AG10803 (cell line): Measurements from ENCODE around the gene LRP5.

ENCODE experiments used
- DNase-seq: peaks from one replicate; pipeline ENCODE4 v3.0.0; 2010; ENCODE audit warnings: low read depth
- H3K4me3 ChIP-seq: 2 replicates; pipeline ENCODE4 v1.5.1; 2011; ENCODE audit warnings: mild to moderate bottlenecking, low read length, control low read depth
- TF ChIP-seq, protein P1 (sequence below): conservative IDR thresholded peaks from 2 replicates; pipeline ENCODE4 v1.5.1; 2011; ENCODE audit warnings: mild to moderate bottlenecking, low read length, control low read depth, inconsistent platforms

Gene LRP5

DNA sequence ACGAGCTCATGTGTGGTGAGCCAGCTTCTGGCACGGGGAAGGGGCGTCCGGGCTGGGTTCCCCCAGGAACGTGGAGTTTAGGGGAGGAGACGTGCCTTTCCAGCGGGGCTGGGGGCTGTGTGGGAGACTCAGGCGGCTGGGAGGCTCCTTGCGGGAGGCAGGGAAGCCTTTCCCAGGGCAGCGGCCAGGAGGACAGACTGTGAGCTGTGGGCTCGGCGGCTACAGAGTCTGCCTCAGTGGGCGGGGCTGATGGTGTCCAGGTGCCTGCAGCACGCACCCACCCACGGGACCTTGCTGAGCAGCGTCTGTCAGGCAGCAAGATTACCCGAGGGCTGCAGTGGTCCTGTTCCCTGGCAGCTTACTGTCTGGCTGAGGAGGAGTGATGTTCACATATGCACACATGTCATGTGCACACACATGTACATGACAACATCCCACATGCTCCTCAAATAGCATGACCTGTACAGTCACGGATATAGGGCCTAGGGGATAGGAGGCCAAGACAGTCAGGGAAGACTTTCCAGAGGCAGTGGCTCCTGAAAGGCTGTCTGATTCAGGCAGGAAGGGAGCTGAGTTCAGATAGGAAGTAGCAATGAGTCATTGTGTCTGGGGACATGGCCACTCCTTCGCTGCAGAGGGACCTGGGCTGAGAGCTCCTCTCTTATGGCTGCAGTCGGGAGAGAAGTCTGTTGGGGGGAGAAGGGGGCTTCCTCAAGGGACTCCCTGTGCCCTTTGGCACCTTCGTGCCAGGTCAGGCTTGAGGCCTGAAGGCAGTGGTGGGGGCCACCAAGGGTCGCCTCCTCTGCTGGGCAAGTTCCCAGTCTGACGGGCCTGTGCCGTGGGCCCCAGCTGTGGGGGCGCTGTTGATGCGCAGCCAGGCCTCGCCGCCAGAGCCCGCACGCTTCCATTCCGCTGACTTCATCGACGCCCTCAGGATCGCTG lies 124.9 kb downstream of the LRP5 start:
- DNase-seq: peak; percentile 55
- H3K4me3 ChIP-seq: no peak overlapping the region
- TF ChIP-seq, protein P1, sequence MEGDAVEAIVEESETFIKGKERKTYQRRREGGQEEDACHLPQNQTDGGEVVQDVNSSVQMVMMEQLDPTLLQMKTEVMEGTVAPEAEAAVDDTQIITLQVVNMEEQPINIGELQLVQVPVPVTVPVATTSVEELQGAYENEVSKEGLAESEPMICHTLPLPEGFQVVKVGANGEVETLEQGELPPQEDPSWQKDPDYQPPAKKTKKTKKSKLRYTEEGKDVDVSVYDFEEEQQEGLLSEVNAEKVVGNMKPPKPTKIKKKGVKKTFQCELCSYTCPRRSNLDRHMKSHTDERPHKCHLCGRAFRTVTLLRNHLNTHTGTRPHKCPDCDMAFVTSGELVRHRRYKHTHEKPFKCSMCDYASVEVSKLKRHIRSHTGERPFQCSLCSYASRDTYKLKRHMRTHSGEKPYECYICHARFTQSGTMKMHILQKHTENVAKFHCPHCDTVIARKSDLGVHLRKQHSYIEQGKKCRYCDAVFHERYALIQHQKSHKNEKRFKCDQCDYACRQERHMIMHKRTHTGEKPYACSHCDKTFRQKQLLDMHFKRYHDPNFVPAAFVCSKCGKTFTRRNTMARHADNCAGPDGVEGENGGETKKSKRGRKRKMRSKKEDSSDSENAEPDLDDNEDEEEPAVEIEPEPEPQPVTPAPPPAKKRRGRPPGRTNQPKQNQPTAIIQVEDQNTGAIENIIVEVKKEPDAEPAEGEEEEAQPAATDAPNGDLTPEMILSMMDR: no peak

DNA sequence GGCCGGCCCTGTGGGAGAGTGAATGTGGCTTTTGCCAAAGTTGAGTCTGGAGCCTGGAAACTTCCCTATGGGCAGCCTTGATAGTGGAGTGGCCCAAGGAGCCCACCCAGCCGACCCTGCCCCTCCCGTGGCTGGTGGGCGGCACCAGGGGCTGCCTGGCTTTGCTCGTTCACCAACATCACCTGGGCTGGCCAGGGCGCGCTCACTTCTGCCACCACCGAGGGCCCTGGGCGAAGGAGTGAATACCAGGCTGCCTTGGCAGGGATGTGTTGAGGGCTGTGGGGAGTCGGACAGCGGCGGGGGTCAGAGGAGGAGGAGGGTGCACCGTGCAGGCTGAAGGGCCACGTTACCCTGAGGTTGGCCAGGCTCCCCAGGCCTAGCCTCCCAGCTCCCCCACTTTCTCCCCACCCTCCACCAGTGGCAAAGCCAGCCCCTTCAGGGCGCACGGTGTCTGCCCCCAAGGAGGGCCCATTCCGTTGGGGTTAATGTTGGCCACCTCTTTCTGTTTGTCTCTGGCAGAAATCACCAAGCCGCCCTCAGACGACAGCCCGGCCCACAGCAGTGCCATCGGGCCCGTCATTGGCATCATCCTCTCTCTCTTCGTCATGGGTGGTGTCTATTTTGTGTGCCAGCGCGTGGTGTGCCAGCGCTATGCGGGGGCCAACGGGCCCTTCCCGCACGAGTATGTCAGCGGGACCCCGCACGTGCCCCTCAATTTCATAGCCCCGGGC lies 125.7 kb downstream of the LRP5 start:
- TF ChIP-seq, protein P1: no peak
- DNase-seq: no peak
- H3K4me3 ChIP-seq: no peak overlapping the region

DNA sequence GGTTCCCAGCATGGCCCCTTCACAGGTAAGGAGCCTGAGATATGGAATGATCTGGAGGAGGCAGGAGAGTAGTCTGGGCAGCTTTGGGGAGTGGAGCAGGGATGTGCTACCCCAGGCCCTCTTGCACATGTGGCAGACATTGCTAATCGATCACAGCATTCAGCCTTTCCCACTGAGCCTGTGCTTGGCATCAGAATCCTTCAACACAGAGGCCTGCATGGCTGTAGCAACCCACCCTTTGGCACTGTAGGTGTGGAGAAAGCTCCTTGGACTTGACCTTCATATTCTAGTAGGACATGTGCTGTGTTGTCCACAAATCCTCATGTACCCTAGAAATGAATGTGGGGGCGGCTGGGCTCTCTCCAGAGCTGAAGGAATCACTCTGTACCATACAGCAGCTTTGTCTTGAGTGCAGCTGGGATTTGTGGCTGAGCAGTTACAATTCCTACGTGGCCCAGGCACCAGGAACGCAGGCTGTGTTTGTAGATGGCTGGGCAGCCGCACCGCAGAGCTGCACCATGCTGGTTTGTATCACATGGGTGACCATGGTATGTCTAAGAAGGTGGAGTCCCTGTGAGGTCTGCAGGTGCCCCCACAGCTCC lies 126.4 kb downstream of the LRP5 start:
- TF ChIP-seq, protein P1: no peak
- DNase-seq: no peak
- H3K4me3 ChIP-seq: no peak overlapping the region

DNA sequence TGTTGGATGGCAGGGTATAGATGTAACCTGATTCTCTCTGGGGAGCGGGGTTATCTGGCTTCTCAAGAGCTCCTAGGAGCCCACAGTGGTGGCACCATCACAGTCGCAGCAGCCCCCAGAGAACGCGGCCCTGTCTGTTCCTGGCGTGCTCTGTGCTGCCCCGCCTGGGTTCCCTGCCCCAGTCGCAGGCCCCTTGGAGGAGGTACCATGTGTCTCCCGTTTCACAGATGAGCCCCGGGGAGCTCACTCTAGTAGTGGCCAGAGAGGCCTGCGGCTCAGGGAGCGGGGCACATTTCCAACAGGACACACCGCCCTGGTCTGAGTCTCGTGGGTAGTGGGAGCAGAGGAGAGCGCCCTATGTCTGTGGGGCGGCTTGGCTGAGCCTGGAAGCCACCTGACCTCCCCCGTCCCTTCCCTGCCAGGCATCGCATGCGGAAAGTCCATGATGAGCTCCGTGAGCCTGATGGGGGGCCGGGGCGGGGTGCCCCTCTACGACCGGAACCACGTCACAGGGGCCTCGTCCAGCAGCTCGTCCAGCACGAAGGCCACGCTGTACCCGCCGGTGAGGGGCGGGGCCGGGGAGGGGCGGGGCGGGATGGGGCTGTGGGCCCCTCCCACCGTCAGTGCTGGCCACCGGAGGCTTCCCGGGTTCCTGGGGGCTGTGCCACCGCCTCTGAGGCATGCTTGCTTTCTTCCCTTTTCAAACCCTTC lies 127.1 kb downstream of the LRP5 start:
- TF ChIP-seq, protein P1: no peak
- no peak for DNase-seq
- no peak overlapping the region for H3K4me3 ChIP-seq

DNA sequence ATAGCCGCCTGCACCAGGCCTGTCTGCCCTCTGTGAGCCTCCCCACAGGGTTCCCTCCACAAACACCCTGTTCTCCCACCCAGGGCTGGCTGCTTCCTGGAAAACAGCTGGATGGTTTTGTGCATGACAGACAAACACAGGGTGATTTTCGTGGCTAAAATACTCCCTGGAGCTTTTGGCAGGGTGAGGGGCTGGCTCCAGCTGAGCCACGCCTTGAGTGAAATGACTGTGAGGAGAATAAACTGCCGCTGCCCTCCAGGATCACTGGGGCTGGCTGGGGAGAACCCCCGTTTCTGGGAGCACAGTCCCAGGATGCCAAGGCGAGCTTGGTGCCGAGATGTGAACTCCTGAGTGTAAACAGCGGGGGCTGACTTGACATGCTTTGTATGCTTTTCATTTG lies 127.8 kb downstream of the LRP5 start:
- no peak for DNase-seq
- TF ChIP-seq, protein P1: no peak
- no peak overlapping the region for H3K4me3 ChIP-seq

DNA sequence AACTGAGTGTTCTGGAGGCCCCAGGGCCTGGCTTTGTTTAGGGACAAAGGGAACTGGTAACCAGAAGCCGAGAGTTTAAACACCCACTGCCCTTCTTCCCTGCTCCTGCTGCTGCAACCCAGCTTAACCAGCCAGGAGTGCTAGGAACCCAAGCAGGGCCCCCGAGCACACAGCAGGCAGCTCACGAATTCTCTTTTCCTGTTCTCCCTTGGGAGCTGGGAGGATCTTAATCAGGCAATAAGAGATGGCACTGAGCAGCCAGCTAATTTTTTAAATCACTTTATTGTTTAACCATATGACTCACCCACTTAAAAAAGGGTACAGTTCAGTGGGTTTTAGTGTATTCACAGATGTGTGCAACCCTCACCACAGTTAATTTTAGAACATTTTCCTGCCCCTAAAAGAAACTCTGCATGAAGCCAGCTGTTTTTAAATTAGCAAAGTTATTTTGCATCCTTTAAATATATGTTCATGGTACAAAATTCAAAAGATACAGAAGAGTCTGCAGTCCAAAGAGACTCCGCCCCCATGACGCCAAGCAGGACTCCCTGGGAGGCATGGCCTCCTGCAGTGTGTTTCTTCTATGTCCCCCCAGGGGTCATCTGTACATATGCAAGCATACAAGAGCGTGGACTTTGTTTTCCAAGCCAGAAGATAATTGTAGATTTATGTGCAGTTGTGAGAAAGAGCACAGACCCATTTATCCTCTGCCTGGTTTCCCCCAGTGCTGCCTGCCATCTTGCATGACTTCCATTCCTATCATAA lies 129.3 kb downstream of the LRP5 start:
- peak; percentile 47 for DNase-seq
- TF ChIP-seq, protein P1: no peak
- H3K4me3 ChIP-seq: no peak overlapping the region
